WTC11 (cell line): ENCODE data around the gene FAM3C. TPM values are rescaled to one million over a fixed set of nuclear protein-coding genes. Genes with fewer than 3 reads are reported as not detected.

Experiments used
- total RNA-seq: library from RNA; stranded (reverse); gene quantifications from 3 replicates; pipeline ENCODE4 v1.2.3, GENCODE V29; 2021

FAM3C gene
- total RNA-seq, 1 experiment from 2014 or later: 65.7 TPM

Other genes with a start within 250 kb of the FAM3C start
- gene WNT16, start 67.3 kb downstream of the FAM3C start, total RNA-seq: 0.21 to 0.53 TPM (median 0.33 TPM) in 3 replicates